ENCODE results near the gene UQCRH. TPM values are rescaled to one million over a fixed set of nuclear protein-coding genes. Genes with fewer than 3 reads are reported as not detected.
"Not testable (repeated sequence)": the region's sequence is repeated elsewhere in the genome, so short reads cannot be mapped to it uniquely, and the experiment has no call there.

The UQCRH gene
- total RNA-seq, 1 donor from 2014 or later = 228 TPM

GRCh38 chr1:46333300-46334029 lies 30.0 kb downstream of the UQCRH start:
- Mint-ChIP-seq H3K36me3 (ENCODE audit: unreplicated experiment) (no peaks in the 10 kb centered on the region), H3K27ac (ENCODE audit: unreplicated experiment) (no peak overlapping the region), H3K4me3 (ENCODE audit: unreplicated experiment) (no peak overlapping the region), H3K4me1 (ENCODE audit: unreplicated experiment) (no peaks in the 10 kb centered on the region), H3K27me3 (ENCODE audit: unreplicated experiment) (no peaks in the 10 kb centered on the region), H3K9me3 (ENCODE audit: unreplicated experiment) (no peaks in the 10 kb centered on the region)
- no peak for DNase-seq (ENCODE audit: extremely low spot score, unreplicated experiment)
- TF ChIP-seq CTCF (IDR thresholded peaks at IDR 0.05) = peak; percentile 49

- H3K4me3 Mint-ChIP-seq (ENCODE audit: unreplicated experiment) = no peak overlapping the region
- peaks cover 2% of the 10 kb centered on the region for H3K4me1 Mint-ChIP-seq (ENCODE audit: unreplicated experiment)
- no peak for TF ChIP-seq CTCF (IDR thresholded peaks at IDR 0.05)
- no peaks in the 10 kb centered on the region for H3K9me3 Mint-ChIP-seq (ENCODE audit: unreplicated experiment)
- H3K36me3 Mint-ChIP-seq (ENCODE audit: unreplicated experiment) = no peaks in the 10 kb centered on the region
- no peak overlapping the region for H3K27ac Mint-ChIP-seq (ENCODE audit: unreplicated experiment)
- no peaks in the 10 kb centered on the region for H3K27me3 Mint-ChIP-seq (ENCODE audit: unreplicated experiment)
- DNase-seq (ENCODE audit: extremely low spot score, unreplicated experiment) = no peak
Observed at GRCh38 chr1:46334030-46334384, 30.5 kb downstream of the UQCRH start.

GRCh38 chr1:46335081-46335480 lies 31.6 kb downstream of the UQCRH start:
- peaks cover 10% of the 10 kb centered on the region for H3K4me1 Mint-ChIP-seq (ENCODE audit: unreplicated experiment)
- H3K27me3 Mint-ChIP-seq (ENCODE audit: unreplicated experiment) = no peaks in the 10 kb centered on the region
- no peak for TF ChIP-seq CTCF (IDR thresholded peaks at IDR 0.05)
- H3K9me3 Mint-ChIP-seq (ENCODE audit: unreplicated experiment) = no peaks in the 10 kb centered on the region
- no peaks in the 10 kb centered on the region for H3K36me3 Mint-ChIP-seq (ENCODE audit: unreplicated experiment)
- H3K4me3 Mint-ChIP-seq (ENCODE audit: unreplicated experiment) = no peak overlapping the region
- DNase-seq (ENCODE audit: extremely low spot score, unreplicated experiment) = no peak
- H3K27ac Mint-ChIP-seq (ENCODE audit: unreplicated experiment) = no peak overlapping the region

GRCh38 chr1:46337409-46337808 lies 33.9 kb downstream of the UQCRH start:
- H3K36me3 Mint-ChIP-seq (ENCODE audit: unreplicated experiment); H3K27ac Mint-ChIP-seq (ENCODE audit: unreplicated experiment); H3K27me3 Mint-ChIP-seq (ENCODE audit: unreplicated experiment); H3K9me3 Mint-ChIP-seq (ENCODE audit: unreplicated experiment); H3K4me3 Mint-ChIP-seq (ENCODE audit: unreplicated experiment); DNase-seq (ENCODE audit: extremely low spot score, unreplicated experiment): not testable (repeated sequence)
- H3K4me1 Mint-ChIP-seq (ENCODE audit: unreplicated experiment) = peaks cover 28% of the 10 kb centered on the region

- peak within 1 kb of the TSS; percentile 99 for H3K4me3 Mint-ChIP-seq (ENCODE audit: unreplicated experiment)
- peaks cover 10% of the 10 kb centered on the region for H3K36me3 Mint-ChIP-seq (ENCODE audit: unreplicated experiment)
- TF ChIP-seq CTCF (IDR thresholded peaks at IDR 0.05) = peak; percentile 73
- H3K27ac Mint-ChIP-seq (ENCODE audit: unreplicated experiment) = peak within 1 kb of the TSS; percentile 100
- H3K4me1 Mint-ChIP-seq (ENCODE audit: unreplicated experiment) = peaks cover 32% of the 10 kb centered on the region
- peak; percentile 96 for DNase-seq (ENCODE audit: extremely low spot score, unreplicated experiment)
- no peaks in the 10 kb centered on the region for H3K9me3 Mint-ChIP-seq (ENCODE audit: unreplicated experiment)
- H3K27me3 Mint-ChIP-seq (ENCODE audit: unreplicated experiment) = no peaks in the 10 kb centered on the region
Observed at GRCh38 chr1:46340404-46341221, 37.1 kb downstream of the UQCRH start, which contains the start of gene NSUN4. NSUN4 (plus strand) TSS chr1:46340807; CDS start chr1:46340827, 20 bp downstream.

Data from osteocyte (in vitro differentiated cells).